GM18868 (cell line): ENCODE data around the gene SRXN1.
A peak's percentile ranks its signal among the peaks of the same experiment; 100 is the strongest.
"Not testable (repeated sequence)": the region's sequence is repeated elsewhere in the genome, so short reads cannot be mapped to it uniquely, and the experiment has no call there.

ENCODE experiments used
- ATAC-seq: cut with Tn5 transposase; IDR thresholded peaks from one replicate; pipeline ENCODE4 v1.9.1; 2021; ENCODE audit warnings: mild to moderate bottlenecking, moderate library complexity; ENCODE audit not compliant: unreplicated experiment

SRXN1 gene

GRCh38 chr20:653110-653589 lies at the start of gene SRXN1:
Gene SRXN1, minus strand, starts transcription at chr20:653200. Its CDS starts 15 bp downstream, at chr20:653185.
- peak; percentile 92 for ATAC-seq

- no peak for ATAC-seq
Measured at GRCh38 chr20:701401-702129, 48.6 kb upstream of the SRXN1 start.

GRCh38 chr20:699811-700338 lies 46.9 kb upstream of the SRXN1 start:
- ATAC-seq: no peak

GRCh38 chr20:699342-699741 lies 46.3 kb upstream of the SRXN1 start:
- no peak for ATAC-seq

- no peak for ATAC-seq
Measured at GRCh38 chr20:698276-698675, 45.3 kb upstream of the SRXN1 start.

- ATAC-seq: no peak
Measured at GRCh38 chr20:697826-698225, 44.8 kb upstream of the SRXN1 start.

- no peak for ATAC-seq
Measured at GRCh38 chr20:695165-695866, 42.3 kb upstream of the SRXN1 start.

GRCh38 chr20:694496-694895 lies 41.5 kb upstream of the SRXN1 start:
- no peak for ATAC-seq

- not testable (repeated sequence) for ATAC-seq
Measured at GRCh38 chr20:693786-694185, 40.8 kb upstream of the SRXN1 start.

- ATAC-seq: no peak
Measured at GRCh38 chr20:692044-692443, 39.0 kb upstream of the SRXN1 start.

GRCh38 chr20:689947-690346 lies 36.9 kb upstream of the SRXN1 start:
- ATAC-seq: no peak

- no peak for ATAC-seq
Measured at GRCh38 chr20:689348-689747, 36.3 kb upstream of the SRXN1 start.

- ATAC-seq: no peak
Measured at GRCh38 chr20:688809-689212, 35.8 kb upstream of the SRXN1 start.

- ATAC-seq: no peak
Measured at GRCh38 chr20:687468-688203, 34.6 kb upstream of the SRXN1 start.

- no peak for ATAC-seq
Measured at GRCh38 chr20:684676-685319, 31.8 kb upstream of the SRXN1 start.

- ATAC-seq: no peak
Measured at GRCh38 chr20:682123-682522, 29.1 kb upstream of the SRXN1 start.

- no peak for ATAC-seq
Measured at GRCh38 chr20:680638-681187, 27.7 kb upstream of the SRXN1 start.

- ATAC-seq: no peak
Measured at GRCh38 chr20:677957-678356, 25.0 kb upstream of the SRXN1 start.

GRCh38 chr20:676967-677366 lies 24.0 kb upstream of the SRXN1 start:
- ATAC-seq: no peak

GRCh38 chr20:676315-676937 lies 23.4 kb upstream of the SRXN1 start:
- no peak for ATAC-seq
